ENCODE data around the gene ALK. TPM values are rescaled to one million over a fixed set of nuclear protein-coding genes. Genes with fewer than 3 reads are reported as not detected.

Gene ALK
- total RNA-seq, 1 experiment from 2014 or later, result not detected

DNA sequence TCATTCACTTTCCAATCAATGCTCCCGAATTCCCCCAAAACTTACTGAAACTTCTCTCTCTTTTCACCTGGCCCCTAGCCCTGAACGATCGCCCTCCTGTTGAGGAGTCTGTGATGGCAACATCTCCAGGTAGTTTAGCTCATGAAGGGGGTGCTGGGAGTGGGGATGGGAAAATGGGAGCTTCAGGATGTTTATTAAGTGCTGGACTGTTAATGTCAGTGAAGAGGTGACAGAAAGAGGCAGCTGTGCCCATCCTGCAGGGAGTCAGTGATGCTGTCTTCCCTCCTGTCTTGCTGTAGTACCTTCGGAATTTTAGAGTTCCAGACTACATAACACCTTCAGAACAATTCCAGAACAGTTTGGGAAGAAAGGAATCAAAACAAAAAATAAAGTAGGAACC, 308.8 kb downstream of the ALK start:
- no peak for DNase-seq (ENCODE audit: low spot score)

GRCh38 chr2:29611850-29612249, 309.5 kb downstream of the ALK start:
- no peak for DNase-seq (ENCODE audit: low spot score)

DNA sequence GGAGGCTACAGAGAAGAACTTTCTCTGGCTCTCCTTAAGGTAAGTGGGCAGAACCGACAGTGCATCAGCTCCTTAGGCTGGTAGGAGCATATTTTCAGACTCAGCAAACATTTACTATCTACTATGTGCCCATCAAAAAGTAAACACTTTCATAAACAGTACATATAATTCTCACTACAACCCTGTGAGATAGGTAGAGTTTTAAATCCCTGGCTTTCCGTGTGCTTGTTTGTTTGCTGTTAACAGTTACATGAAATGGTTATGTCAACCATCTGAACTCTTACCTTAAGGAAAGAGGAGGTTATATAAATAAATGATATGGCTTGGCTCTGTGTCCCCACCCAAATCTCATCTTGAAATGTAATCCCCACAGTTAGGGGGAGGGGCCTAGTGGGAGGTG, 310.1 kb downstream of the ALK start:
- DNase-seq (ENCODE audit: low spot score), result no peak

- no peak for DNase-seq (ENCODE audit: low spot score)
These were observed 310.8 kb downstream of the ALK start for GRCh38 chr2:29610569-29610968.

DNA sequence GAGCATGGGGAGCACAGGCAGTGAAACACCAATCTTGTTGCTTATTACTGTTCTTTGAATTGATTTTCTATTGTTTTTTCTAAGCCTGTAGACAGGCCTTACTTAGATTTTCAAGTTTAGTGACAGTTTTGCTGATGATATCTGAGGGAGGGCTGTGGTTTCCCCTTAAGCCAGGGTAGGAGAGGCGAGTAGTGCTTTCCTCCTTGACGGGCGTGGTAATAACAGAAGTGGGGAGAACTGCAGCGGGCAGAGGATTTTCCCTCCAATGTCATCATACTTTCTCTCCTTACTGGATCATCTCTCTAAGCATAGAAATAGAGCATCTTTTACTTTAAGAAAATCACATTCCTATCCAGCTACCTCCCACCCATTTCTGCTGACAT, 314.4 kb downstream of the ALK start:
- DNase-seq (ENCODE audit: low spot score), result no peak

- no peak for DNase-seq (ENCODE audit: low spot score)
These were observed 315.0 kb downstream of the ALK start for GRCh38 chr2:29606104-29607037.

- DNase-seq (ENCODE audit: low spot score), result no peak
These were observed 318.0 kb downstream of the ALK start for GRCh38 chr2:29603341-29603740.

GRCh38 chr2:29601872-29602271, 319.5 kb downstream of the ALK start:
- no peak for DNase-seq (ENCODE audit: low spot score)

GRCh38 chr2:29601321-29601720, 320.1 kb downstream of the ALK start:
- no peak for DNase-seq (ENCODE audit: low spot score)

GRCh38 chr2:29599946-29600345, 321.4 kb downstream of the ALK start:
- DNase-seq (ENCODE audit: low spot score), result no peak

DNA sequence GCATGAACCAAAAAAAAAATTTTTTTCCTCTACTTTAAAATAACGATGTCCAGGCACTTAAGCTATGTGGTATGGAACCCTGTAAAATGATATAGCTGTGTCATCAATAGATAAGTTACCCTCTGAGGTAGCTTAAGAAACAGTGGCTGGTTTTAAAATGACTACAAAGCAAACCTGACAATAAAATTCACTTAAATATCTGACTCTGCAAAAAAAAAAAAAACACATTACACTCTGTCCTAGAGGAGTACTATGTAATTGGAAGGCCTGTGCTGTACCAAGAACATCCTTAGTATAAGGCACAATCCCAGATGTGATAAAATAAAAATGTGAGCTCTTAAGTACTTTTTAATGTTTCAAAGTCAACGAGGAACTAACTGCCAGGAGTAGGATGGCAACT, 322.4 kb downstream of the ALK start:
- no peak for DNase-seq (ENCODE audit: low spot score)

DNA sequence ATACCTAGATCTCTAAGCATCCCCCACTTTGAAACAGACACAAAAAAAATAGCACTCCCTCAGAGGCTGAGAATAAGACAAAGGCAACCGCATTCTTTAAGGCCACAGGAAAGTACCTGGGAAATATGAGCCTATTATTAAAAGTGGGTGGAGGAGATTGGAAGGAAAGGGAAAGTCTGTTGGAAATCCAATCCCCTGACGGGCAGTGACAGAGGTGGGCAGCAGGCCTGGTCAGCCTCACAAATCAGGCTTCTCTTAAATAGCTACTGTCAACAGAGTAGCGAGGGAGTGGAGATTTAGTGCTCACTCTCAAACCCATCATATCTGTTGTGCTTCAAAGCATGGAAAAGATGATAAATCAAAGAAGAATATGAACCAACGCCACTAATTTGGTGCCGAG, 324.4 kb downstream of the ALK start:
- no peak for DNase-seq (ENCODE audit: low spot score)

GRCh38 chr2:29596584-29596983, 324.8 kb downstream of the ALK start:
- DNase-seq (ENCODE audit: low spot score), result no peak

DNA sequence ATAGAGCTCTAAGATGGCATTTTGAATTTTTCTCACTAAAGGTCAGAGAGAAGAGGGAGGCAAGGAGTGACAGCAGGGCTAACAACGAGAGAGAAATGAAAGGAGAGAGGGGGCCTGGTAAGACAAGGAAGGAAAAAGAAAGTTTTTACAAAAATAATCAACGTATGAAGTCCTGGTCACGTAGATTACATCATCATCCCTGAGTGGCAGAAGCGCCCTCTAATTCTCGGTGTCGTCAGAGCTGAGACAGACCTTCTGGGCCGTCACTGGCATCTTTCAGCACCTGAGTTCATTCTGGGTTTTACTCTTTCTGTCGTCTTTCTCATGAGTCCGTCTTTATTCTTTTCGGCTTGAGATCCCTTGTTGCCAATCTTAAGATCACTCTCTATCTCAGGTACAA, 329.8 kb downstream of the ALK start:
- no peak for DNase-seq (ENCODE audit: low spot score)

- no peak for DNase-seq (ENCODE audit: low spot score)
These were observed 331.2 kb downstream of the ALK start for GRCh38 chr2:29590211-29590610.

- DNase-seq (ENCODE audit: low spot score), result no peak
These were observed 331.8 kb downstream of the ALK start for GRCh38 chr2:29589440-29590103.

DNA sequence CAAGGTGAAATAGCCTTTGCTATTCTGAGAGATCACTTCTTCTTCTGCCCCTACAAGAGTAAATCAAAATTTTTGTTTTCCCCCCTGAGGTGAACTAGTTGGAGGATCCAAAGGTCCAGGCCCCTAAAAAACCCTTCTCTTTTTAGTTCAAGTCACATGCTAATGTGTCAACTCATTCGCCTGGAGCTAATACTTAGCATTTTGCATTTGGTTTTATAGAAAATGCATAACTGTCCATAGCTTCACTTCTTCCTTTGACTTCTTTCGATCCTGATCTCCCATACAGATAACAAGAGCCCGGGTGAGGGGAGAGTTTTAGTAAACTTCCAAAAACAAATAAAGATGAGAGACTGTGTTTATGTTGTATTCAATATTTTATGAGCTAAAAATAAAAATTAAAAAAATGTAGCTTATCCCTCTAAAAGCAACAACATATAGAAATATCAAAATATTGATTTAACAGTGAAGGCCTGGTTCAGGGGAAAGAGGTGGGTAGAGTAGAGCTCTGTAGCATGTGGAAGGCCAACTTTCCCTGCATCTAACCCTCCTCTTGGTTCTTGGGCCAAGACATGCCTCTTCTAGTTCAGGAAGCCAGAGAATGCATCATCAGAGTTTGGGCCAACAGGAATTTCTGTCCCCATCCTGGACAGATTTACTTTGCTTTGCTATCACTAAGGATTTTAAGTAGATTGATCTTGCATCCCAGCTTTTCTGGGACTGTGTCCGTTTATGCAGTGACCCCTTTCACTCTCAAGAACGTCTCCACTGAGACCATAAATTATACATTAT, 333.8 kb downstream of the ALK start:
- no peak for DNase-seq (ENCODE audit: low spot score)

DNA sequence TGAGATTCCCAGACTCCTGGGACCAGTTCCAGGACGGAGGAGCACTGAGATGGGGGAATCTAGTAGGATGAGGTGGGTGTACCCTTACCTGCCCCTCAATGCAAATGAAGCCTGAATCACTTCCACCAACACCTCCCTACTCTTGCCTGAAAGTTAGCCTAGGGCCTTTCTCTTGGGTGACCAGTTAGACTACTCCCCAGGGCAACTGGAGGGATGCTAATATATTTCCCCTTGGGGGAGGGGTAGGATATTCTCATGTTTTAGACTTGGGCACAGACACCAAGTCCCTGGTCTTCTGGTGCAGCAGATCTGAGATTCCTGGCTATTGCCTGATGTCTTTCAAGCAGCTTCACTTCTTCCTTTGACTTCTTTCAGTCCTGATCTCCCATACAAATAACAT, 334.5 kb downstream of the ALK start:
- DNase-seq (ENCODE audit: low spot score), result no peak

GRCh38 chr2:29583548-29584156, 337.7 kb downstream of the ALK start:
- no peak for DNase-seq (ENCODE audit: low spot score)

- no peak for DNase-seq (ENCODE audit: low spot score)
These were observed 338.3 kb downstream of the ALK start for GRCh38 chr2:29583104-29583503.

- no peak for DNase-seq (ENCODE audit: low spot score)
These were observed 339.3 kb downstream of the ALK start for GRCh38 chr2:29582062-29582461.

- DNase-seq (ENCODE audit: low spot score), result no peak
These were observed 341.2 kb downstream of the ALK start for GRCh38 chr2:29580223-29580622.
